HCT116 (cell line): ENCODE data around the gene FKBP5. TPM values are rescaled to one million over a fixed set of nuclear protein-coding genes. Genes with fewer than 3 reads are reported as not detected.

Experiments
- ATAC-seq: fragments of 200-7000 bp; cut with Tn5 transposase; 2 replicates; pipeline ENCODE4 v1.9.1; 2020; ENCODE audit warnings: mild to moderate bottlenecking, moderate library complexity
- BruUV-seq: library from RNA; stranded (reverse); fragments of 400-500 nt; replicated peaks from 2 replicates; lab custom pipeline; 2021; lab: Mats Ljungman, UMichigan
- CTCF ChIA-PET: fragments of 300-600 bp; sonication (Branson Sonifier 250); formaldehyde crosslinking; loops from one replicate; lab custom pipeline; 2021; ENCODE audit warnings: antibody characterized with exemption; lab: Charles Lee
- POLR2A ChIA-PET: fragments of 300-600, 350-600 bp; sonication (Branson Sonifier 250); formaldehyde crosslinking; loops from one replicate; lab custom pipeline; 2021; ENCODE audit warnings: antibody characterized with exemption; lab: Charles Lee
- RAD21 ChIA-PET, 2 experiments: fragments of 300-600 bp; sonication (Branson Sonifier 250); formaldehyde crosslinking; loops; one replicate each; lab custom pipeline; 2023; ENCODE audit warnings: low total read pairs in 2 of 2; ENCODE audit not compliant: uncharacterized antibody in 2 of 2, unreplicated experiment in 2 of 2, low non-redundant PET in 1 of 2; lab: Charles Lee
- DNase-seq: peaks from one replicate; pipeline ENCODE4 v3.0.0-alpha.2; 2010; ENCODE audit warnings: low read depth, low spot score
- H2AFZ ChIP-seq: fragments of 200-600 bp; shearing (Covaris generic), sonication (generic); 2 replicates; pipeline ENCODE4 v1.6.1; 2017; ENCODE audit warnings: low read depth, mixed run types, mixed read lengths, antibody characterized with exemption, low read length; ENCODE audit not compliant: poor library complexity, severe bottlenecking
- H3K27ac ChIP-seq: 2 replicates; pipeline ENCODE4 v1.5.1; 2012; ENCODE audit warnings: low read depth, low read length
- H3K27me3 ChIP-seq: fragments of 200-600 bp; sonication (generic); 2 replicates; pipeline ENCODE4 v1.6.1; 2016; ENCODE audit warnings: mixed run types, low read length, mixed read lengths; ENCODE audit not compliant: insufficient read depth
- H3K36me3 ChIP-seq, 2 experiments: fragments of 200-500 bp in 1 of 2; fragments of 200-600 bp in 1 of 2; sonication (Bioruptor generic) in 1 of 2; sonication (generic) in 1 of 2; 2 replicates each; pipeline versions ENCODE4 v1.5.1 to v1.6.1; 2014 to 2016; ENCODE audit warnings: low read length in 2 of 2, inconsistent platforms in 1 of 2, mixed read lengths in 1 of 2, mixed run types in 1 of 2; ENCODE audit not compliant: insufficient read depth in 2 of 2, control insufficient read depth in 1 of 2
- H3K4me1 ChIP-seq, 2 experiments: fragments of 200-600 bp in 1 of 2; sonication (generic) in 1 of 2; 2 replicates each; pipeline versions ENCODE4 v1.5.1 to v1.6.1; 2012 to 2017; ENCODE audit warnings: low read length in 2 of 2, inconsistent platforms in 1 of 2, mild to moderate bottlenecking in 1 of 2, mixed read lengths in 1 of 2, mixed run types in 1 of 2, moderate library complexity in 1 of 2; ENCODE audit not compliant: insufficient read depth in 2 of 2, control insufficient read depth in 1 of 2
- H3K4me2 ChIP-seq: fragments of 200-600 bp; sonication (generic); 2 replicates; pipeline ENCODE4 v1.6.1; 2017; ENCODE audit warnings: mixed run types, low read length, mixed read lengths
- H3K4me3 ChIP-seq, 2 experiments: fragments of 200-600 bp in 1 of 2; sonication (generic) in 1 of 2; replicated peaks in 1 of 2; 2 replicates each; pipeline ENCODE4 v1.5.1; 2011 to 2016; ENCODE audit warnings: low read length in 2 of 2, control low read depth in 1 of 2, low read depth in 1 of 2, mild to moderate bottlenecking in 1 of 2, mixed read lengths in 1 of 2, mixed run types in 1 of 2
- H3K79me2 ChIP-seq: fragments of 200-600 bp; sonication (generic); 2 replicates; pipeline ENCODE4 v1.6.1; 2017; ENCODE audit warnings: mild to moderate bottlenecking, mixed run types, low read length, moderate library complexity, mixed read lengths; ENCODE audit not compliant: insufficient read depth
- H3K9ac ChIP-seq: fragments of 200-600 bp; sonication (generic); 2 replicates; pipeline ENCODE4 v1.6.1; 2016; ENCODE audit warnings: low read length, mixed read lengths
- H3K9me2 ChIP-seq: fragments of 200-600 bp; sonication (generic), shearing (Covaris generic); 2 replicates; pipeline ENCODE4 v1.6.1; 2017; ENCODE audit warnings: mixed run types, mild to moderate bottlenecking, moderate library complexity; ENCODE audit not compliant: insufficient read depth
- H3K9me3 ChIP-seq, 2 experiments: fragments of 200-500 bp in 1 of 2; fragments of 200-600 bp in 1 of 2; sonication (Bioruptor generic) in 1 of 2; sonication (generic) in 1 of 2; 2 replicates each; pipeline ENCODE4 v1.6.1; 2014 to 2017; ENCODE audit warnings: low read length in 2 of 2, mixed read lengths in 2 of 2, inconsistent platforms in 1 of 2, low read depth in 1 of 2, mild to moderate bottlenecking in 1 of 2, mixed run types in 1 of 2, moderate library complexity in 1 of 2; ENCODE audit not compliant: control insufficient read depth in 1 of 2, insufficient read depth in 1 of 2
- H4K20me1 ChIP-seq: fragments of 200-600 bp; sonication (generic), shearing (Covaris generic); 2 replicates; pipeline ENCODE4 v1.6.1; 2017; ENCODE audit warnings: mixed run types, mild to moderate bottlenecking, moderate library complexity; ENCODE audit not compliant: insufficient read depth
- CBX3 ChIP-seq: IDR thresholded peaks from 2 replicates; pipeline ENCODE4 v1.6.1; 2012; ENCODE audit warnings: low read depth
- EZH2 ChIP-seq: fragments of 200-600 bp; sonication (generic); IDR thresholded peaks from 2 replicates; pipeline ENCODE4 v1.6.1; 2017; ENCODE audit warnings: antibody characterized with exemption, mixed run types
- EZH2phosphoT487 ChIP-seq: fragments of 200-600 bp; IDR thresholded peaks from 2 replicates; pipeline ENCODE4 v1.6.1; 2018; ENCODE audit warnings: antibody characterized with exemption, borderline replicate concordance
- FOSL1 ChIP-seq: IDR thresholded peaks from 2 replicates; pipeline ENCODE4 v1.6.1; 2012; ENCODE audit warnings: low read depth
- JUND ChIP-seq: IDR thresholded peaks from 2 replicates; pipeline ENCODE4 v1.6.1; 2012
- POLR2AphosphoS5 ChIP-seq: IDR thresholded peaks from 2 replicates; pipeline ENCODE4 v1.6.1; 2011; ENCODE audit warnings: mild to moderate bottlenecking, low read depth, low read length, moderate library complexity
- RAD21 ChIP-seq: IDR thresholded peaks from 2 replicates; pipeline ENCODE4 v1.6.1; 2012; ENCODE audit warnings: low read depth, mild to moderate bottlenecking
- SP1 ChIP-seq: IDR thresholded peaks from 2 replicates; pipeline ENCODE4 v1.6.1; 2012; ENCODE audit warnings: low read depth
- SRF ChIP-seq: IDR thresholded peaks from 2 replicates; pipeline ENCODE4 v1.6.1; 2012; ENCODE audit warnings: low read depth
- YY1 ChIP-seq: IDR thresholded peaks from 2 replicates; pipeline ENCODE4 v1.6.1; 2011; ENCODE audit warnings: low read length, low read depth, moderate library complexity, mild to moderate bottlenecking; ENCODE audit not compliant: insufficient replicate concordance; ENCODE audit errors: extremely low read depth
- ZFX ChIP-seq: fragments of 450-650 bp; IDR thresholded peaks from 2 replicates; pipeline ENCODE4 v1.6.1; 2017
- ZNF274 ChIP-seq: fragments of 200-500 bp; sonication (Bioruptor generic); IDR thresholded peaks from 2 replicates; pipeline ENCODE4 v1.6.1; 2014; ENCODE audit warnings: mild to moderate bottlenecking, low read depth, low read length, inconsistent platforms
- intact Hi-C: fragments of 100-400 bp; cut with micrococcal nuclease; formaldehyde crosslinking; loops from 2 replicates; pipeline ENCODE4 v1.10.0; 2022
- total RNA-seq: library from RNA; stranded (reverse); gene quantifications from one replicate; pipeline ENCODE4 v1.2.1, GENCODE V29; 2021; ENCODE audit not compliant: unreplicated experiment
- TF ChIP-seq, protein P1 (sequence below): IDR thresholded peaks from 2 replicates; pipeline ENCODE4 v1.6.1; 2012
- TF ChIP-seq, protein P2 (sequence below), 3 experiments: fragments of 200-600 bp in 1 of 3; sonication (generic) in 1 of 3; IDR thresholded peaks in 2 of 3; conservative IDR thresholded peaks in 1 of 3; 2 replicates each; pipeline ENCODE4 v1.5.1; 2012 to 2017; ENCODE audit warnings: low read depth in 2 of 3, low read length in 2 of 3, antibody characterized with exemption in 1 of 3, borderline replicate concordance in 1 of 3, control low read depth in 1 of 3, mild to moderate bottlenecking in 1 of 3, mixed read lengths in 1 of 3, mixed run types in 1 of 3, moderate library complexity in 1 of 3; ENCODE audit not compliant: insufficient read depth in 1 of 3
- TF ChIP-seq, protein P3 (sequence below): IDR thresholded peaks from 2 replicates; pipeline ENCODE4 v1.6.1; 2012; ENCODE audit warnings: low read depth
- TF ChIP-seq, protein P4 (sequence below): IDR thresholded peaks from 2 replicates; pipeline ENCODE4 v1.6.1; 2011; ENCODE audit warnings: mild to moderate bottlenecking, low read length, moderate library complexity; ENCODE audit not compliant: insufficient replicate concordance; ENCODE audit errors: extremely low read depth

Gene FKBP5
- total RNA-seq, 1 experiment from 2014 or later = 50.3 TPM

DNA sequence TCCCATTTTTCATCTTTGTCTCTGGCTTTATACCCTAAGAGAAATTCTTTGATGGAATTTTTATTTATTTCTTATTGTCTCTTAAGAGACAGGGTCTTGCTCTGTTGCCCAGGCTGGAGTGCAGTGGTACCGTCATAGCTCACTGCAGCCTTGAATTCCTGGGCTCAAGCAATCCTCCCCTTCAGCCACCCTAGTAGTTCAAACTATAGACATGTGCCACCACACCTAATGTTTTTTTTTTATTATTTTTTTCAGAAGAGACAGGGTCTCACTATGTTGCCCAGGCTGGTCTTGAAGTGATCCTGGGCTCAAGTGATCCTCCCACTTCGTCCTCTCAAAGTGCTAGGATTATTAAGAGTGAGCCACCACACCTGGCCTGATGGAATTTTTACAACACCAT, 40.5 kb downstream of the FKBP5 start:
- Histone ChIP-seq H3K4me2 (no peak overlapping the region), H3K79me2 (peaks cover 71% of the 10 kb centered on the region), H2AFZ (no peak overlapping the region), H3K27ac (no peak overlapping the region), H4K20me1 (0 out of 2 replicates have a peak, but pooled peaks cover 7% of the 10 kb centered on the region), H3K9me2 (no peaks in the 10 kb centered on the region), H3K4me3 (no peak overlapping the region), H3K9ac (no peak overlapping the region), H3K36me3 (no peaks in the 10 kb centered on the region), H3K9me3 (no peaks in the 10 kb centered on the region), H3K4me1 (no peaks in the 10 kb centered on the region), H3K27me3 (no peaks in the 10 kb centered on the region)
- no TSS peak for BruUV-seq
- ATAC-seq (no peak), DNase-seq (no peak)
- POLR2A ChIA-PET = interaction anchor here (2.6 kb wide), 1 partner anchor 15 kb away, joined by 8 read pairs; no protein-coding TSS in a partner anchor
- intact Hi-C loops = no loop called here
- CTCF ChIA-PET = no interaction called here
- RAD21 ChIA-PET = no interaction called here
- TF ChIP-seq CBX3 = no peak
- TF ChIP-seq RAD21 = no peak
- no peak for TF ChIP-seq EZH2
- TF ChIP-seq FOSL1 = no peak
- TF ChIP-seq, protein P1, sequence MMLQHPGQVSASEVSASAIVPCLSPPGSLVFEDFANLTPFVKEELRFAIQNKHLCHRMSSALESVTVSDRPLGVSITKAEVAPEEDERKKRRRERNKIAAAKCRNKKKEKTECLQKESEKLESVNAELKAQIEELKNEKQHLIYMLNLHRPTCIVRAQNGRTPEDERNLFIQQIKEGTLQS = no peak
- no peak for TF ChIP-seq SP1
- no peak for TF ChIP-seq ZNF274
- TF ChIP-seq, protein P2, sequence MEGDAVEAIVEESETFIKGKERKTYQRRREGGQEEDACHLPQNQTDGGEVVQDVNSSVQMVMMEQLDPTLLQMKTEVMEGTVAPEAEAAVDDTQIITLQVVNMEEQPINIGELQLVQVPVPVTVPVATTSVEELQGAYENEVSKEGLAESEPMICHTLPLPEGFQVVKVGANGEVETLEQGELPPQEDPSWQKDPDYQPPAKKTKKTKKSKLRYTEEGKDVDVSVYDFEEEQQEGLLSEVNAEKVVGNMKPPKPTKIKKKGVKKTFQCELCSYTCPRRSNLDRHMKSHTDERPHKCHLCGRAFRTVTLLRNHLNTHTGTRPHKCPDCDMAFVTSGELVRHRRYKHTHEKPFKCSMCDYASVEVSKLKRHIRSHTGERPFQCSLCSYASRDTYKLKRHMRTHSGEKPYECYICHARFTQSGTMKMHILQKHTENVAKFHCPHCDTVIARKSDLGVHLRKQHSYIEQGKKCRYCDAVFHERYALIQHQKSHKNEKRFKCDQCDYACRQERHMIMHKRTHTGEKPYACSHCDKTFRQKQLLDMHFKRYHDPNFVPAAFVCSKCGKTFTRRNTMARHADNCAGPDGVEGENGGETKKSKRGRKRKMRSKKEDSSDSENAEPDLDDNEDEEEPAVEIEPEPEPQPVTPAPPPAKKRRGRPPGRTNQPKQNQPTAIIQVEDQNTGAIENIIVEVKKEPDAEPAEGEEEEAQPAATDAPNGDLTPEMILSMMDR (IDR thresholded peaks at IDR 0.05 in 2 of 3, conservative IDR thresholded peaks at IDR 0.05 in 1 of 3; ENCODE audit: borderline replicate concordance in 1 of 3, insufficient read depth in 1 of 3, low read depth in 2 of 3, low read length in 2 of 3) = no peak
- TF ChIP-seq ZFX = no peak
- TF ChIP-seq YY1 = no peak
- TF ChIP-seq JUND = no peak
- TF ChIP-seq, protein P3, sequence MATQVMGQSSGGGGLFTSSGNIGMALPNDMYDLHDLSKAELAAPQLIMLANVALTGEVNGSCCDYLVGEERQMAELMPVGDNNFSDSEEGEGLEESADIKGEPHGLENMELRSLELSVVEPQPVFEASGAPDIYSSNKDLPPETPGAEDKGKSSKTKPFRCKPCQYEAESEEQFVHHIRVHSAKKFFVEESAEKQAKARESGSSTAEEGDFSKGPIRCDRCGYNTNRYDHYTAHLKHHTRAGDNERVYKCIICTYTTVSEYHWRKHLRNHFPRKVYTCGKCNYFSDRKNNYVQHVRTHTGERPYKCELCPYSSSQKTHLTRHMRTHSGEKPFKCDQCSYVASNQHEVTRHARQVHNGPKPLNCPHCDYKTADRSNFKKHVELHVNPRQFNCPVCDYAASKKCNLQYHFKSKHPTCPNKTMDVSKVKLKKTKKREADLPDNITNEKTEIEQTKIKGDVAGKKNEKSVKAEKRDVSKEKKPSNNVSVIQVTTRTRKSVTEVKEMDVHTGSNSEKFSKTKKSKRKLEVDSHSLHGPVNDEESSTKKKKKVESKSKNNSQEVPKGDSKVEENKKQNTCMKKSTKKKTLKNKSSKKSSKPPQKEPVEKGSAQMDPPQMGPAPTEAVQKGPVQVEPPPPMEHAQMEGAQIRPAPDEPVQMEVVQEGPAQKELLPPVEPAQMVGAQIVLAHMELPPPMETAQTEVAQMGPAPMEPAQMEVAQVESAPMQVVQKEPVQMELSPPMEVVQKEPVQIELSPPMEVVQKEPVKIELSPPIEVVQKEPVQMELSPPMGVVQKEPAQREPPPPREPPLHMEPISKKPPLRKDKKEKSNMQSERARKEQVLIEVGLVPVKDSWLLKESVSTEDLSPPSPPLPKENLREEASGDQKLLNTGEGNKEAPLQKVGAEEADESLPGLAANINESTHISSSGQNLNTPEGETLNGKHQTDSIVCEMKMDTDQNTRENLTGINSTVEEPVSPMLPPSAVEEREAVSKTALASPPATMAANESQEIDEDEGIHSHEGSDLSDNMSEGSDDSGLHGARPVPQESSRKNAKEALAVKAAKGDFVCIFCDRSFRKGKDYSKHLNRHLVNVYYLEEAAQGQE = no peak
- TF ChIP-seq POLR2AphosphoS5 = no peak
- TF ChIP-seq SRF = no peak
- TF ChIP-seq, protein P4, sequence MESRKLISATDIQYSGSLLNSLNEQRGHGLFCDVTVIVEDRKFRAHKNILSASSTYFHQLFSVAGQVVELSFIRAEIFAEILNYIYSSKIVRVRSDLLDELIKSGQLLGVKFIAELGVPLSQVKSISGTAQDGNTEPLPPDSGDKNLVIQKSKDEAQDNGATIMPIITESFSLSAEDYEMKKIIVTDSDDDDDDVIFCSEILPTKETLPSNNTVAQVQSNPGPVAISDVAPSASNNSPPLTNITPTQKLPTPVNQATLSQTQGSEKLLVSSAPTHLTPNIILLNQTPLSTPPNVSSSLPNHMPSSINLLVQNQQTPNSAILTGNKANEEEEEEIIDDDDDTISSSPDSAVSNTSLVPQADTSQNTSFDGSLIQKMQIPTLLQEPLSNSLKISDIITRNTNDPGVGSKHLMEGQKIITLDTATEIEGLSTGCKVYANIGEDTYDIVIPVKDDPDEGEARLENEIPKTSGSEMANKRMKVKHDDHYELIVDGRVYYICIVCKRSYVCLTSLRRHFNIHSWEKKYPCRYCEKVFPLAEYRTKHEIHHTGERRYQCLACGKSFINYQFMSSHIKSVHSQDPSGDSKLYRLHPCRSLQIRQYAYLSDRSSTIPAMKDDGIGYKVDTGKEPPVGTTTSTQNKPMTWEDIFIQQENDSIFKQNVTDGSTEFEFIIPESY = no peak
- TF ChIP-seq EZH2phosphoT487 = no peak
